ENCODE results near the gene ZFP62.

DNA sequence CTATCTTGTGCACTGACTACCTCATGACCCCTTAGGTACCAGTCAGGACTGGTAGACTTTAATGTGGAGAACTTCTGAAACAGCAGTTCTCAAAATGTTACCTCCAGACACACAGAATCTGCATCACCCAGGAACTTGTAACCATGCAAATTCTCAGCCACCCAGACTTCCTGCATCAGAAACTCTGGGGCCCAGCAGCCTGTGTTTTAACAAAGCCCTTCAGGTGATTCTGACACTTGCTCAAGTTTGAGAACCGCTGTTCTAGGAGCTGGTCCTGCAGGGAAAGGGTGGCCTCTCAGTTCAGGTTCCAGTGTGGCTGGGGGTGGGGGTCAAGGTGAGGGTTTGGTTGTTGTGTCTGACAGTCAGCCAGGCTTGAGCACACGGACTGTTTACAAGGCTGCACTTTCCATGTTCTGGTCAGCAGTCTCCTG is 28.4 kb downstream of the ZFP62 start:
- TF ChIP-seq, protein P1, sequence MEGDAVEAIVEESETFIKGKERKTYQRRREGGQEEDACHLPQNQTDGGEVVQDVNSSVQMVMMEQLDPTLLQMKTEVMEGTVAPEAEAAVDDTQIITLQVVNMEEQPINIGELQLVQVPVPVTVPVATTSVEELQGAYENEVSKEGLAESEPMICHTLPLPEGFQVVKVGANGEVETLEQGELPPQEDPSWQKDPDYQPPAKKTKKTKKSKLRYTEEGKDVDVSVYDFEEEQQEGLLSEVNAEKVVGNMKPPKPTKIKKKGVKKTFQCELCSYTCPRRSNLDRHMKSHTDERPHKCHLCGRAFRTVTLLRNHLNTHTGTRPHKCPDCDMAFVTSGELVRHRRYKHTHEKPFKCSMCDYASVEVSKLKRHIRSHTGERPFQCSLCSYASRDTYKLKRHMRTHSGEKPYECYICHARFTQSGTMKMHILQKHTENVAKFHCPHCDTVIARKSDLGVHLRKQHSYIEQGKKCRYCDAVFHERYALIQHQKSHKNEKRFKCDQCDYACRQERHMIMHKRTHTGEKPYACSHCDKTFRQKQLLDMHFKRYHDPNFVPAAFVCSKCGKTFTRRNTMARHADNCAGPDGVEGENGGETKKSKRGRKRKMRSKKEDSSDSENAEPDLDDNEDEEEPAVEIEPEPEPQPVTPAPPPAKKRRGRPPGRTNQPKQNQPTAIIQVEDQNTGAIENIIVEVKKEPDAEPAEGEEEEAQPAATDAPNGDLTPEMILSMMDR (IDR thresholded peaks at IDR 0.05) = no peak
- TF ChIP-seq POLR2A (IDR thresholded peaks at IDR 0.05) (no peak), POLR2AphosphoS5 (IDR thresholded peaks at IDR 0.05) (no peak), EP300 (IDR thresholded peaks at IDR 0.05) (no peak)

Measured in sigmoid colon (tissue), 4 donors.